H1 (cell line): ENCODE data around the gene TBRG4. TPM values are rescaled to one million over a fixed set of nuclear protein-coding genes. Genes with fewer than 3 reads are reported as not detected.

ENCODE experiments used
- CTCF ChIP-seq, 3 experiments: IDR thresholded peaks; 1 replicate in 2 of 3; 2 replicates in 1 of 3; pipeline versions ENCODE4 v1.5.1 to v1.6.1; 2011; ENCODE audit warnings: low read length in 3 of 3, mild to moderate bottlenecking in 3 of 3, inconsistent platforms in 2 of 3, low read depth in 1 of 3, moderate library complexity in 1 of 3; ENCODE audit not compliant: insufficient read depth in 1 of 3; ENCODE audit errors: control extremely low read depth in 1 of 3
- EP300 ChIP-seq, 2 experiments: IDR thresholded peaks; 1 replicate in 1 of 2; 2 replicates in 1 of 2; pipeline ENCODE4 v1.6.1; 2011 to 2012; ENCODE audit warnings: low read depth in 2 of 2, low read length in 2 of 2, mild to moderate bottlenecking in 2 of 2, borderline replicate concordance in 1 of 2, inconsistent platforms in 1 of 2, moderate library complexity in 1 of 2
- KDM1A ChIP-seq: fragments of 200-600, 300-600 bp; sonication (generic); IDR thresholded peaks from 2 replicates; pipeline ENCODE4 v1.7.1; 2016; ENCODE audit warnings: mild to moderate bottlenecking, low read length, borderline replicate concordance
- KDM5A ChIP-seq: fragments of 200-600 bp; IDR thresholded peaks from 2 replicates; pipeline ENCODE4 v1.7.1; 2012; ENCODE audit warnings: mild to moderate bottlenecking, low read length, inconsistent platforms, mixed read lengths
- SIN3A ChIP-seq, 2 experiments: IDR thresholded peaks in 1 of 2; conservative IDR thresholded peaks in 1 of 2; 2 replicates each; pipeline ENCODE4 v1.6.1; 2011 to 2012; ENCODE audit warnings: low read length in 2 of 2, improper control_type of control experiment in 1 of 2, low read depth in 1 of 2, mild to moderate bottlenecking in 1 of 2
- SUZ12 ChIP-seq: fragments of 200-600 bp; sonication (generic); IDR thresholded peaks from 2 replicates; pipeline ENCODE4 v1.6.1; 2012; ENCODE audit warnings: mild to moderate bottlenecking, inconsistent platforms, low read length, moderate library complexity, mixed read lengths
- TAF7 ChIP-seq: optimal IDR thresholded peaks from 2 replicates; pipeline ENCODE3; 2011; ENCODE audit warnings: low read depth, mild to moderate bottlenecking, inconsistent platforms, low read length, moderate library complexity, borderline replicate concordance
- TBP ChIP-seq: IDR thresholded peaks from 2 replicates; pipeline ENCODE4 v1.6.1; 2011; ENCODE audit warnings: low read depth, low read length, improper control_type of control experiment
- YY1 ChIP-seq: IDR thresholded peaks from 2 replicates; pipeline ENCODE4 v1.6.1; 2011; ENCODE audit warnings: low read depth, mild to moderate bottlenecking, low read length
- polyA plus RNA-seq, 7 experiments: library from polyadenylated mRNA; depleted of rRNA in 3 of 7; stranded (reverse) in 5 of 7; unstranded in 2 of 7; fragments of >200 nt in 5 of 7; fragments of 200-250 nt in 2 of 7; gene quantifications; 1 replicate in 5 of 7; 2 replicates in 1 of 7; 4 replicates in 1 of 7; pipeline versions ENCODE4 v1.2.1 to v1.2.3, GENCODE V29; 2011 to 2013; ENCODE audit warnings: missing spikeins in 2 of 7, mixed read lengths in 2 of 7
- total RNA-seq: library from RNA; stranded (reverse); fragmentation: NEBNext Ultra II Directional; extraction: Animal tissue kit (Norgen Biotek cat#: 25700); gene quantifications from 2 replicates; pipeline ENCODE4 v1.2.1, GENCODE V29; 2021
- TF ChIP-seq, protein P1 (sequence below): IDR thresholded peaks from 2 replicates; pipeline ENCODE4 v1.6.1; 2012; ENCODE audit warnings: inconsistent platforms

TBRG4 gene
- total and polyA plus RNA-seq, 2 of the 8 experiments (the other 6 are each of a cell fraction or from before 2014, with no cell fraction given) = 110 to 137 TPM

DNA sequence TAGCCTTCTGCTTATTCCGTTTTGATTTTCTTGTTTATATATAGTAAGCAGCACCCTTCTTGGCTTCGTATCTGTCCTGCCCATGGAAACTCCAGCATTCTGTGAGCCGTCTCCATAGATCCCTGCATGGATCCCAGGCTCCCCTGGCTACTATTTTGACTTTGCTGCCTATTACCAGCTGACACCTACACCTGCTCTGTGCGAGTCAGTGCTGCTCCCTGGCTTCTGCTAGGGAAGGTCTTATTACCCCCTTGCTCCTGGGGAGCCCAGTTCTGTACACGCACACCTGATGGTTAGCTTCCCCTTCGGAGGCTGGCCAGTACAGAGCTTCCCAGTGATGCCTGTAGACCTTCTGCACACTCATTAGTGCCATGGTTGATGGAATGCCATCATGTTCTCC, 58.1 kb downstream of the TBRG4 start (continued):
- TF ChIP-seq, protein P1, sequence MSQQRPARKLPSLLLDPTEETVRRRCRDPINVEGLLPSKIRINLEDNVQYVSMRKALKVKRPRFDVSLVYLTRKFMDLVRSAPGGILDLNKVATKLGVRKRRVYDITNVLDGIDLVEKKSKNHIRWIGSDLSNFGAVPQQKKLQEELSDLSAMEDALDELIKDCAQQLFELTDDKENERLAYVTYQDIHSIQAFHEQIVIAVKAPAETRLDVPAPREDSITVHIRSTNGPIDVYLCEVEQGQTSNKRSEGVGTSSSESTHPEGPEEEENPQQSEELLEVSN = no peak
- TF ChIP-seq TBP = no peak
- no peak for TF ChIP-seq TAF7
- TF ChIP-seq SIN3A (conservative IDR thresholded peaks at IDR 0.05 in 1 of 2, IDR thresholded peaks at IDR 0.05 in 1 of 2; ENCODE audit: low read depth in 1 of 2, low read length in 2 of 2) = no peak
- TF ChIP-seq KDM5A = no peak
- no peak for TF ChIP-seq CTCF (IDR thresholded peaks at IDR 0.05; ENCODE audit: control extremely low read depth in 1 of 3, insufficient read depth in 1 of 3, low read depth in 1 of 3, low read length in 3 of 3)
- TF ChIP-seq YY1 = no peak
- TF ChIP-seq KDM1A = no peak
- no peak for TF ChIP-seq SUZ12
- TF ChIP-seq EP300 (IDR thresholded peaks at IDR 0.05; ENCODE audit: borderline replicate concordance in 1 of 2, low read depth in 2 of 2, low read length in 2 of 2) = no peak
- TF ChIP-seq, all 59 proteins: peak for 0
